ENCODE data around the gene SP7. TPM values are rescaled to one million over a fixed set of nuclear protein-coding genes. Genes with fewer than 3 reads are reported as not detected.
A peak's percentile ranks its signal among the peaks of the same experiment; 100 is the strongest.
"Not testable (repeated sequence)": the region's sequence is repeated elsewhere in the genome, so short reads cannot be mapped to it uniquely, and the experiment has no call there.

The SP7 gene
- total RNA-seq, 4 donors from 2014 or later, result 0.34 to 0.62 TPM; not detected in 2

DNA sequence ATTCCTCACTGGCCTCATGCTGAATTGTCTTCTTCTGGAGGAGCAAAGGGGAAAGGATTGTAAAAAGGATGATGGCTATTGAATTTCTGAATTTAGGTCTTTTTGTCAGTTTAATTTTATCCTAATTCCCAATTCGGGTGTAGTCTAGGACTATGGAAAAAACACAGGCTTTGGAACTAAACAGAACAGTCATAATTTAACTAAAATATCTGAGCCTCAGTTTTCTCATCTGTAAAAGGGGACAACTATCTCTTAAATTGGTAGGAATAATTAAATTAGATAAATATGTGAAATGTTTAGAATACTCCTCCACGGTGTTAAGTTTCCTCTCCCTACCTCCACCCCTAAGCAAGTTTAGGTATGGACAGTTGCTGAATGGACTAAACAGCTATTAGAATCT lies 40.6 kb upstream of the SP7 start:
- H3K9me3 ChIP-seq, result no peaks in the 10 kb centered on the region
- H3K36me3 ChIP-seq, result no peaks in the 10 kb centered on the region
- DNase-seq, result no peak
- peaks cover 1 to 8% of the 10 kb centered on the region in 2 donors for H3K4me1 ChIP-seq
- H3K4me3 ChIP-seq, result no peak overlapping the region
- H3K27me3 ChIP-seq, result no peaks in the 10 kb centered on the region
- no peak overlapping the region for H3K27ac ChIP-seq
- TF ChIP-seq POLR2A (IDR thresholded peaks at IDR 0.05) (no peak), CTCF (IDR thresholded peaks at IDR 0.05) (no peak)
- intact Hi-C loops (cut with DNase I; ENCODE audit: low total_unique reads), result no loop called here

- intact Hi-C loops (cut with DNase I; ENCODE audit: low total_unique reads); DNase-seq; H3K9me3 ChIP-seq; H3K27me3 ChIP-seq; H3K4me3 ChIP-seq; H3K4me1 ChIP-seq; H3K36me3 ChIP-seq: not testable (repeated sequence)
- H3K27ac ChIP-seq, result peak overlapping the region in 1 of 2 donors; percentile 41
Measured at GRCh38 chr12:53374277-53374676, 38.1 kb upstream of the SP7 start.

- DNase-seq; H3K27me3 ChIP-seq; H3K4me3 ChIP-seq; H3K4me1 ChIP-seq; intact Hi-C loops (cut with DNase I; ENCODE audit: low total_unique reads); H3K9me3 ChIP-seq; H3K36me3 ChIP-seq: not testable (repeated sequence)
- H3K27ac ChIP-seq, result peak overlapping the region in 1 of 2 donors; percentile 41
Measured at GRCh38 chr12:53373554-53374133, 37.5 kb upstream of the SP7 start.

GRCh38 chr12:53365245-53365904 lies 29.2 kb upstream of the SP7 start:
- DNase-seq, result no peak
- Histone ChIP-seq H3K9me3 (no peaks in the 10 kb centered on the region), H3K36me3 (no peaks in the 10 kb centered on the region), H3K4me1 (peaks cover 0 to under 1% of the 10 kb centered on the region in 2 donors), H3K27ac (peak overlapping the region; percentile 66 to 78), H3K27me3 (no peaks in the 10 kb centered on the region), H3K4me3 (no peak overlapping the region)
- TF ChIP-seq CTCF (IDR thresholded peaks at IDR 0.05), result no peak
- TF ChIP-seq POLR2A (IDR thresholded peaks at IDR 0.05), result no peak
- intact Hi-C loops (cut with DNase I; ENCODE audit: low total_unique reads), result no loop called here

- H3K27me3 ChIP-seq; intact Hi-C loops (cut with DNase I; ENCODE audit: low total_unique reads); H3K36me3 ChIP-seq; DNase-seq; H3K4me1 ChIP-seq; H3K4me3 ChIP-seq; H3K27ac ChIP-seq; H3K9me3 ChIP-seq: not testable (repeated sequence)
Measured at GRCh38 chr12:53361638-53362037, 25.5 kb upstream of the SP7 start.

GRCh38 chr12:53358836-53359419 lies 22.8 kb upstream of the SP7 start:
- no peak for DNase-seq
- H3K27ac ChIP-seq, result no peak overlapping the region
- H3K4me1 ChIP-seq, result no peaks in the 10 kb centered on the region
- no peak overlapping the region for H3K4me3 ChIP-seq
- H3K27me3 ChIP-seq, result no peaks in the 10 kb centered on the region
- no peaks in the 10 kb centered on the region for H3K9me3 ChIP-seq
- no peaks in the 10 kb centered on the region for H3K36me3 ChIP-seq
- intact Hi-C loops (cut with DNase I; ENCODE audit: low total_unique reads), result no loop called here
- TF ChIP-seq CTCF (IDR thresholded peaks at IDR 0.05), result no peak
- TF ChIP-seq POLR2A (IDR thresholded peaks at IDR 0.05), result no peak

Data from uterus (tissue), 4 donors.